ELF-1 (cell line): ENCODE data around the gene ZNF391.
A peak's percentile ranks its signal among the peaks of the same experiment; 100 is the strongest.
"Not testable (repeated sequence)": the region's sequence is repeated elsewhere in the genome, so short reads cannot be mapped to it uniquely, and the experiment has no call there.

Experiments
- DNase-seq: peaks from one replicate; pipeline ENCODE4 v3.0.0-alpha.2; 2016; ENCODE audit warnings: low read depth, low spot score

Gene ZNF391

DNA sequence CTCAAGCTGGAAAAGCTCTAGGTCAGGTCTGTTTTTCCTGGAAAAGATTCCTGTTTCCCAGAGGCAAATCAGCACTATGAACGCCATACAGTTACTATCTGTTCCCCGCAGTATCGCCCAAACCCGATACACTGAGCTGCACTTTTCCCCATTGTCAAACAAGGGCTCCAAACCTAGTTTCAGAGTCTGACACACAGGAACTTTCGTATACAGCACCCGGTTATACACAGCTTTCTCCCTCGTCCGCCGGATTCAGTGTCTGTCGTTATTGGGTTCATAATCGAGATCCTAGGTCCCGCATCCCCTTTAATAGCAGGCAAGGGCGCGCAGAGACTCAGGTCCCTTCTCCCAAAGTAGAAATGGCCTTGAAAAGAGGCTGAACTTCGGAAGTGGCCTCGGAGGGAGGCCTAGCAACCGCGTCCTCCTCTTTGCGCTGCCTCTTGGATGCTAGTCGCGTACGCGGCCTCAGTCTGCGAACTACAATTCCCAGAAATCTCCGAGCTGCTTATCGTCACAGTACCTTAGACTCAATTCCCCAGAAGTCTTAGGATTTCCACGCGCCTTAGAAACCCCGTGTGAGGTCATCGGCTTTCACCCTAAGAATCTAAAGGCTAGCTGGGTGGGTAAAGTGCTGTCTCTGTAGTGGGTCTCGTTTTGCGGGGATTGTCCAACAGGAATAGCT, 34.2 kb downstream of the ZNF391 start:
- no peak for DNase-seq

DNA sequence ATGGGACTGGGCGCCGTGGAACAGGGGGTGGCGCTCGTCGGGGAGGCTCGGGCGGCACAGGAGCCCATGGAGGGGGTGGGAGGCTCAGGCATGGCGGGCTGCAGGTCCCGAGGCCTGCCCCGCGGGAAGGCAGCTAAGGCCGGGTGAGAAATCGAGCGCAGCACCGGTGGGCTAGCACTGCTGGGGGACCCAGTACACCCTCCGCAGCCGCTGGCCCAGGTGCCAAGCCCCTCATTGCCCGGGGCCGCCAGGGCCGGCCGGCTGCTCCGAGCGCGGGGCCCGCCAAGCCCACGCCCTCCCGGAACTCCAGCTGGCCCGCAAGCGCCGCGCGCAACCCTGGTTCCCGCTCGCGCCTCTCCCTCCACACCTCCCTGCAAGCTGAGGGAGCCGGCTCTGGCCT, 36.3 kb downstream of the ZNF391 start:
- not testable (repeated sequence) for DNase-seq

GRCh38 chr6:27426045-27426620, 37.6 kb downstream of the ZNF391 start:
- no peak for DNase-seq

DNA sequence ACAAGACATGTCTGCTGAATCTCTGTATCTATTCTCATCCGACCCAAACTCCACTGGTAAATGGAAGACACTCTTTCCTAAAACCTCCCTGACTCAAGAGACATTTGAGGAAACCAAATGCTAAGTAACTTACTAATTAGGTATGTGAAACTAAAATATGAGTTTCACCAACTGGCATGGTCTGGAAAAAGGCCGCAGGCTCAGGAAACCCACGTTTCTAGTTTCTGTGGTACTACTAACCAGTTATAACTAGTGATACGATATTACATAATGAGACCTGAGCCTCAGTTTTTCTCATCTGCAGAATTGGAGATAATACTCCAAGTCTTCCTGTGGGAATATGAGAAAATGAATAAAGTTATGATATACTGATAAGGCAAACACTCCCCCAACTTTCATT, 39.9 kb downstream of the ZNF391 start:
- no peak for DNase-seq

GRCh38 chr6:27428966-27429365, 40.4 kb downstream of the ZNF391 start:
- no peak for DNase-seq

DNA sequence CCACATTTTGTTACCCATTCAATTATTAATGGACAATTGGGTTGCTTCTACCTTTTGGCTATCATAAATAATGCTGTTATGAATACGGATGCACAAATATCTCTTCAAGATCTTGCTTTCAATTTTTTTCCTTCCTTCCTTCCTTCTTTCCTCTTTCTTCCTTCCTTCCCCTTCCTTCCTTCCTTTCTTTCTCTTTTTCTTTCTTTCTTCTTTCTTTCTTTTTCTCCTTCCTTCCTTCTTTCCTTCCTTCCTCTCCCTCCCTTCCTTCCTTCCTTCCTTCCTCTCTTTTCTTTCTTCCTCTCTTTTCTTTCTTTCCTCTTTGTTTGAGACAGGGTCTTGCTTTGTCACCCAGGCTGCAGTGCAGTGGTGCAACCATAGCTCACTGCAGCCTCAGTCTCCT, 45.2 kb downstream of the ZNF391 start:
- no peak for DNase-seq

GRCh38 chr6:27439371-27439770, 50.8 kb downstream of the ZNF391 start:
- DNase-seq, result no peak

- no peak for DNase-seq
Observed at GRCh38 chr6:27441001-27441400, 52.4 kb downstream of the ZNF391 start.

GRCh38 chr6:27442932-27443331, 54.4 kb downstream of the ZNF391 start:
- no peak for DNase-seq

- no peak for DNase-seq
Observed at GRCh38 chr6:27448456-27448855, 59.9 kb downstream of the ZNF391 start.

DNA sequence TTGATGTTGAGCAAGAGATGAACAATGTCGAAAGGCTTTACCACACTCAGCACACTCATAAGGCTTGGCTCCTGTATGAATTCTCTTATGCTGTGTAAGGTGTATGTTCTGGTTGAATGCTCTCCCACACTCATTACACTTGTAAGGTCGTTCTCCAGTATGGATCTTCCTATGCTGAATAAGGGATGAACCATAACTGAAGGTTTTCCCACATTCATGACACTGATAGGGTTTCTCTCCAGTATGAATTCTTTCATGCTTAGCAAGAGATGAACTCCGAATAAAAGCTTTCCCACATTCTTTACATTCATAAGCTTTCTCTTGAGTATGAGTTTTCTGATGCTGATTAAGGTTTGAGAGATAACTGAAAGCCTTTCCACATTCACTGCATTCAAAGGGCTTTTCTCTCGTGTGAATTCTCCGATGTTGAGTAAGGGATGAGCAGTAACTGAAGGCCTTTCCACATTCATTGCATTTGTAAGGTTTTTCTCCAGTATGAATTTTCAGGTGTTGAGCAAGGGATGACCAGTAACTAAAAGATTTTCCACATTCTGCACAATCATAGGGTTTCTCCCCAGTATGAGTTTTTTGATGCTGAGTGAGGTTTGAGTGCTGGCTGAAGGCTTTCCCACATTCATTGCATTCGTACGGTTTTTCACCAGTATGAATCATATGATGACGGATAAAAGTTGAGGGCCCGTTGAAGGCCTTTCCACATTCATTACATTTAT, 63.3 kb downstream of the ZNF391 start:
- DNase-seq, result no peak

DNA sequence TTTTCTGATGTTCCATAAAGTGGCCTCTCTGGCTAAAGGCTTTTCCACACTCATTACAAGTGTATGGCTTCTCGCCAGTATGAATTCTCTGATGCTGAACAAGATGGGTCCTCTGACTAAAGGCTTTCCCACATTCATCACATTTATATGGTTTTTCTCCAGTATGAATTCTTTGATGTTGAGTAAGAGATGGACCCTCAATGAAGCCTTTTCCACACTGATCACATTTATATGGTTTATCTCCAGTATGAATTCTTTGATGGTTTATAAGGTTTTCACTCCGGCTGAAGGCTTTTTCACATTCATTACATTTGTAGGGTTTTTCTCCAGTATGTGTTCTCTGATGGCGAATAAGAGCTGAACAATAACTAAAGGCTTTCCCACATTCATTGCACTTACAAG, 63.9 kb downstream of the ZNF391 start:
- DNase-seq, result peak; percentile 2
